Measurements from ENCODE around the gene ZNF605.
A peak's percentile ranks its signal among the peaks of the same experiment; 100 is the strongest.
"Not testable (repeated sequence)": the region's sequence is repeated elsewhere in the genome, so short reads cannot be mapped to it uniquely, and the experiment has no call there.

ZNF605 gene

GRCh38 chr12:132907789-132908144 is 48.3 kb downstream of the ZNF605 start:
- DNase-seq (ENCODE audit: low spot score): not testable (repeated sequence)

- no peak for DNase-seq (ENCODE audit: low spot score)
Measured at GRCh38 chr12:132907216-132907615, 48.9 kb downstream of the ZNF605 start.

GRCh38 chr12:132904718-132905328 is 51.3 kb downstream of the ZNF605 start:
- DNase-seq (ENCODE audit: low spot score): peak; percentile 68

- DNase-seq (ENCODE audit: low spot score): no peak
Measured at GRCh38 chr12:132899033-132899432, 57.1 kb downstream of the ZNF605 start.

- DNase-seq (ENCODE audit: low spot score): no peak
Measured at GRCh38 chr12:132888852-132889251, 67.3 kb downstream of the ZNF605 start.

- peak; percentile 97 for DNase-seq (ENCODE audit: low spot score)
Measured at GRCh38 chr12:132887513-132888351, 68.4 kb downstream of the ZNF605 start, which contains the start of gene CHFR. TSS of gene CHFR (minus strand) at chr12:132887605. CDS start at chr12:132887328, 277 bp downstream.

- DNase-seq (ENCODE audit: low spot score): peak; percentile 22
Measured at GRCh38 chr12:132886529-132887477, 69.3 kb downstream of the ZNF605 start.

- no peak for DNase-seq (ENCODE audit: low spot score)
Measured at GRCh38 chr12:132881818-132882217, 74.3 kb downstream of the ZNF605 start.

- DNase-seq (ENCODE audit: low spot score): not testable (repeated sequence)
Measured at GRCh38 chr12:132874620-132875019, 81.5 kb downstream of the ZNF605 start.

GRCh38 chr12:132874175-132874574 is 81.9 kb downstream of the ZNF605 start:
- DNase-seq (ENCODE audit: low spot score): no peak

GRCh38 chr12:132873724-132874123 is 82.4 kb downstream of the ZNF605 start:
- DNase-seq (ENCODE audit: low spot score): no peak

- DNase-seq (ENCODE audit: low spot score): no peak
Measured at GRCh38 chr12:132872975-132873421, 83.1 kb downstream of the ZNF605 start.

GRCh38 chr12:132872073-132872855 is 83.8 kb downstream of the ZNF605 start:
- DNase-seq (ENCODE audit: low spot score): no peak

GRCh38 chr12:132869551-132869950 is 86.6 kb downstream of the ZNF605 start:
- DNase-seq (ENCODE audit: low spot score): no peak
